SH-SY5Y (cell line): Measurements from ENCODE around the gene ARHGEF40.

Source experiments
- GATA2 ChIP-seq: IDR thresholded peaks from 2 replicates; pipeline ENCODE4 v1.6.1; 2011; ENCODE audit warnings: mild to moderate bottlenecking, low read depth, low read length
- GATA3 ChIP-seq: IDR thresholded peaks from 2 replicates; pipeline ENCODE4 v1.6.1; 2011; ENCODE audit warnings: low read depth, mild to moderate bottlenecking, low read length, moderate library complexity

GRCh38 chr14:21026274-21026987 is 43.7 kb upstream of the ARHGEF40 start:
- no peak for TF ChIP-seq GATA2
- TF ChIP-seq GATA3, result no peak
